H54 (cell line): ENCODE results near the gene TOMM20.
"Not testable (repeated sequence)": the region's sequence is repeated elsewhere in the genome, so short reads cannot be mapped to it uniquely, and the experiment has no call there.

Experiments
- DNase-seq: peaks from one replicate; pipeline ENCODE4 v3.0.0; 2011; ENCODE audit warnings: low spot score, mixed read lengths; ENCODE audit not compliant: insufficient read length
- FAIRE-seq: peaks from 3 replicates; lab custom pipeline; 2011; peaks lifted over from hg19 to GRCh38; lab: Jason Lieb, UNC
- POLR2A ChIP-seq: IDR thresholded peaks from 2 replicates; pipeline ENCODE4 v1.6.1; 2011; ENCODE audit warnings: low read depth, mild to moderate bottlenecking, low read length

Gene TOMM20

GRCh38 chr1:235090406-235091069, 38.1 kb downstream of the TOMM20 start:
- DNase-seq (no peak), FAIRE-seq (no peak)
- TF ChIP-seq POLR2A: no peak

- TF ChIP-seq POLR2A: no peak
- FAIRE-seq (no peak), DNase-seq (no peak)
Measured at GRCh38 chr1:235088907-235089306, 39.7 kb downstream of the TOMM20 start.

- DNase-seq (no peak), FAIRE-seq (no peak)
- TF ChIP-seq POLR2A: no peak
Measured at GRCh38 chr1:235088430-235088829, 40.2 kb downstream of the TOMM20 start.

DNA sequence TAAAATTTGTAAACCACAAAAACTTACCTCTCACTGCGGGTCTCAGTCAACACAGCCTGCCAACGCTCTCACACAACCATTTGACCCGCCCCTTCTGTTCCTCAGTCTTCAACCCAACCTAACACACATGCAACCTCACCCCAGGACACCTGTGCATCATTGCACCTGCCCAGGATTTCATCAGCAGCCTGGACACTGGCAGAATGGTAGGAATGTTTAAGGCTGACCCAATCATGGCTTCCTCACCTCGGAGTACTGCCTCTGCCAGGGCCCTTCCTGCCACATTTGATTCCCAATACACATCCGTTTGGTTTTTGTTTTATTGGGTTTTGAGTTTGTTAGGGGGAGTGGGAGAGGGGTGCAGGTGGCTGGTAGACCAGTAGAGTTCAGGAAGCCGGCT, 40.7 kb downstream of the TOMM20 start:
- no peak for FAIRE-seq
- no peak for TF ChIP-seq POLR2A
- DNase-seq: no peak

- DNase-seq, FAIRE-seq: not testable (repeated sequence)
Measured at GRCh38 chr1:235085411-235086117, 43.1 kb downstream of the TOMM20 start.

- FAIRE-seq, DNase-seq: not testable (repeated sequence)
Measured at GRCh38 chr1:235080788-235081187, 47.8 kb downstream of the TOMM20 start.

DNA sequence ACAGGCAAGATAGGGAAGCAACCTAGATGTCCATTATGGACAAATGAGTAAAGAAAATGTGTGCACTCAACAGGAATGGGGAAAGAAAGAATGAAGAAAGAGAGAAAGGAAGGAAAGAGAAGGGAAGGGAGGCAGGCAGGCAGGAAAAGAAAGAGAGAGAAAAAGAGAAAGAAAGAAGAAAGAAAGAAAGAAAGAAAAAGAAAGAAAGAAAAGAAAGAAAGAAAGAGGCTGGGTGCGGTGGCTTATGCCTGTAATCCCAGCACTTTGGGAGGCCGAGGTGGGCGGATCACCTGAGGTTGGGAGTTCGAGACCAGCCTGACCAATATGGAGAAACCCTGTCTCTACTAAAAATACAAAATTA, 48.4 kb downstream of the TOMM20 start:
- FAIRE-seq, DNase-seq: not testable (repeated sequence)

- DNase-seq: no peak
- no peak for TF ChIP-seq POLR2A
- FAIRE-seq: no peak
Measured at GRCh38 chr1:235079443-235080296, 49.0 kb downstream of the TOMM20 start.

GRCh38 chr1:235078480-235079381, 49.9 kb downstream of the TOMM20 start:
- FAIRE-seq: no peak
- no peak for DNase-seq
- no peak for TF ChIP-seq POLR2A

- no peak for FAIRE-seq
- DNase-seq: no peak
- no peak for TF ChIP-seq POLR2A
Measured at GRCh38 chr1:235077571-235078479, 50.8 kb downstream of the TOMM20 start.

- TF ChIP-seq POLR2A: no peak
- DNase-seq (no peak), FAIRE-seq (no peak)
Measured at GRCh38 chr1:235077163-235077540, 51.5 kb downstream of the TOMM20 start.

GRCh38 chr1:235076504-235077162, 52.0 kb downstream of the TOMM20 start:
- no peak for TF ChIP-seq POLR2A
- no peak for DNase-seq
- no peak for FAIRE-seq
